ENCODE results near the gene SLC6A16.

Gene SLC6A16

DNA sequence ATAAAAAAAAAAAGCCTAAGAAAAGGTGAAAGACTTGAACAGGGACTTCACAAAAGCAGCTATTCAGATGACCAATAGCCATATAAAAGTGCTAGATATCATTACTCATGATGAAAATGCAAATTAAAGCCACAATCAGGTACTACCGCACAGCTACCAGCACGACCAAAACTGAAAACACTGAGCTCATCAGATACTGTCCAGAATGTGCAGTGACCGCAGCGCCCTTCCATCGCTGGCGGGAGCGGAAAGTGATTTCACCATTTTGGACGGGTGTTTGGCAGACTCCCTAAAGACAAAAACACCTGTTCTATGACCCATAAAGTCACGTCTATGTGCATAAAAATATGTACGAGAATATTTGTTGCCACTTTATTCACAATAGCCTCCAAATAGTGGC, 60.7 kb downstream of the SLC6A16 start:
- H3K4me2 ChIP-seq (ENCODE audit: low read depth, low read length, poor library complexity, severe bottlenecking) = no peak overlapping the region
- no peak overlapping the region for H3K9ac ChIP-seq (ENCODE audit: low read length)
- no peaks in the 10 kb centered on the region for H3F3A ChIP-seq (ENCODE audit: insufficient read depth)
- no peaks in the 10 kb centered on the region for H4K20me1 ChIP-seq (ENCODE audit: low read depth, low read length)
- no peak overlapping the region for H2AFZ ChIP-seq (ENCODE audit: low read depth, low read length, severe bottlenecking)
- 0 out of 2 replicates have a peak, but pooled peaks cover 15% of the 10 kb centered on the region for H3K9me3 ChIP-seq (ENCODE audit: insufficient read depth, low read length)
- H3K4me3 ChIP-seq (ENCODE audit: insufficient read depth, low read length, poor library complexity, severe bottlenecking) = no peak overlapping the region
- H3K9me2 ChIP-seq (replicated peaks; ENCODE audit: insufficient read depth, low read length) = no peaks in the 10 kb centered on the region
- H3K27me3 ChIP-seq (ENCODE audit: low read length) = no peaks in the 10 kb centered on the region
- H3K79me2 ChIP-seq (ENCODE audit: insufficient read depth, low read length) = no peaks in the 10 kb centered on the region
- no peak overlapping the region for H3K27ac ChIP-seq (ENCODE audit: low read depth, low read length)
- H3K36me3 ChIP-seq (ENCODE audit: low read length) = no peaks in the 10 kb centered on the region
- no peak for TF ChIP-seq EZH2phosphoT487 (conservative IDR thresholded peaks at IDR 0.05; ENCODE audit: low read length)
- TF ChIP-seq, protein P1, sequence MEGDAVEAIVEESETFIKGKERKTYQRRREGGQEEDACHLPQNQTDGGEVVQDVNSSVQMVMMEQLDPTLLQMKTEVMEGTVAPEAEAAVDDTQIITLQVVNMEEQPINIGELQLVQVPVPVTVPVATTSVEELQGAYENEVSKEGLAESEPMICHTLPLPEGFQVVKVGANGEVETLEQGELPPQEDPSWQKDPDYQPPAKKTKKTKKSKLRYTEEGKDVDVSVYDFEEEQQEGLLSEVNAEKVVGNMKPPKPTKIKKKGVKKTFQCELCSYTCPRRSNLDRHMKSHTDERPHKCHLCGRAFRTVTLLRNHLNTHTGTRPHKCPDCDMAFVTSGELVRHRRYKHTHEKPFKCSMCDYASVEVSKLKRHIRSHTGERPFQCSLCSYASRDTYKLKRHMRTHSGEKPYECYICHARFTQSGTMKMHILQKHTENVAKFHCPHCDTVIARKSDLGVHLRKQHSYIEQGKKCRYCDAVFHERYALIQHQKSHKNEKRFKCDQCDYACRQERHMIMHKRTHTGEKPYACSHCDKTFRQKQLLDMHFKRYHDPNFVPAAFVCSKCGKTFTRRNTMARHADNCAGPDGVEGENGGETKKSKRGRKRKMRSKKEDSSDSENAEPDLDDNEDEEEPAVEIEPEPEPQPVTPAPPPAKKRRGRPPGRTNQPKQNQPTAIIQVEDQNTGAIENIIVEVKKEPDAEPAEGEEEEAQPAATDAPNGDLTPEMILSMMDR (IDR thresholded peaks at IDR 0.05; ENCODE audit: insufficient read depth, low read length, poor library complexity, severe bottlenecking) = no peak

DNA sequence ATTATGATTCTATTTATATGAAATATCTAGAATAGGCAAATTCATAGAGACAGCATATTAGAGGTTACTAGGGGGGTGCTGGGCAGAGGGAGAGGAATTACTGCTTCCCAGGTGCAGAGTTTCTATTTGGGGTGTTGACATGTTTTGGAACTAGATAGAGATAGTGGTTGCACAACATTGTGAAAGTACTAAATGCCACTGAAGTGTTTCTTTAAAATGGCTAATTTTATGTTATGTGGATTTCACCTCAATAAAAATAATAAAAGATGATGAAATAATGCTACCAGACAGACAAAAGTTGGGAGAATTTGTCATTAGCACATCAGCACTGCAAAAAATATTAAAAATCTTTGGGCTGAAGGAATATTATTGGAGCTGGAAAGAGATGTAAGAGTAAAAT, 63.4 kb downstream of the SLC6A16 start:
- no peak overlapping the region for H3K4me2 ChIP-seq (ENCODE audit: low read depth, low read length, poor library complexity, severe bottlenecking)
- no peak overlapping the region for H3K4me3 ChIP-seq (ENCODE audit: insufficient read depth, low read length, poor library complexity, severe bottlenecking)
- H4K20me1 ChIP-seq (ENCODE audit: low read depth, low read length) = no peaks in the 10 kb centered on the region
- TF ChIP-seq, protein P1 (IDR thresholded peaks at IDR 0.05; ENCODE audit: insufficient read depth, low read length, poor library complexity, severe bottlenecking) = no peak
- TF ChIP-seq EZH2phosphoT487 (conservative IDR thresholded peaks at IDR 0.05; ENCODE audit: low read length) = no peak
- H3K79me2 ChIP-seq (ENCODE audit: insufficient read depth, low read length) = no peaks in the 10 kb centered on the region
- H2AFZ ChIP-seq (ENCODE audit: low read depth, low read length, severe bottlenecking) = no peak overlapping the region
- H3K36me3 ChIP-seq (ENCODE audit: low read length) = no peaks in the 10 kb centered on the region
- H3K9me2 ChIP-seq (replicated peaks; ENCODE audit: insufficient read depth, low read length) = no peaks in the 10 kb centered on the region
- H3K9me3 ChIP-seq (ENCODE audit: insufficient read depth, low read length) = peaks cover 26% of the 10 kb centered on the region; the same call in 1 of the 2 replicates
- no peaks in the 10 kb centered on the region for H3F3A ChIP-seq (ENCODE audit: insufficient read depth)
- no peaks in the 10 kb centered on the region for H3K27me3 ChIP-seq (ENCODE audit: low read length)
- no peak overlapping the region for H3K9ac ChIP-seq (ENCODE audit: low read length)
- H3K27ac ChIP-seq (ENCODE audit: low read depth, low read length) = no peak overlapping the region

DNA sequence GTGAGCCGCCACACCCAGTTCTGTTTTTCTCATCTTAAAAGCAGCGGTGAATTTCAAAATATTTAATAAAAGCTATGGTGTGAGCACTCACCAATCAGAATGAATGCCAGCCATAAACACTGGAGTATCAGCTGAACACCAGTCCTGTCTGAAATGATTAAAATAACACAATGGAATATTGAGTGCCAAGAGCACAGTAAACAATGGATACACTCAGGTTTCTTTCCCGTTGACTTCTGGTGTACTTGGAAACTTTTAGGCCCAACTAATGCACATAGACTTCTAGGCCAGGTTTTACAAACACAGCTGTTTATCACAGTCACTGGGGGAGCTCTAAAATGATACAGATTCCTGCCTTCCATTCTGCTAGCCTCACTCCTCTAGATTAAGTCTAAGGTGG, 68.3 kb downstream of the SLC6A16 start:
- Histone ChIP-seq H3K9me3 (ENCODE audit: insufficient read depth, low read length) (peaks cover 15% of the 10 kb centered on the region; the same call in 1 of the 2 replicates), H3K27me3 (ENCODE audit: low read length) (no peaks in the 10 kb centered on the region), H3F3A (ENCODE audit: insufficient read depth) (no peaks in the 10 kb centered on the region), H3K4me2 (ENCODE audit: low read depth, low read length, poor library complexity, severe bottlenecking) (no peak overlapping the region), H3K4me3 (ENCODE audit: insufficient read depth, low read length, poor library complexity, severe bottlenecking) (no peak overlapping the region), H3K36me3 (ENCODE audit: low read length) (no peaks in the 10 kb centered on the region), H2AFZ (ENCODE audit: low read depth, low read length, severe bottlenecking) (no peak overlapping the region), H3K79me2 (ENCODE audit: insufficient read depth, low read length) (no peaks in the 10 kb centered on the region), H3K9ac (ENCODE audit: low read length) (no peak overlapping the region), H3K27ac (ENCODE audit: low read depth, low read length) (no peak overlapping the region), H4K20me1 (ENCODE audit: low read depth, low read length) (no peaks in the 10 kb centered on the region), H3K9me2 (replicated peaks; ENCODE audit: insufficient read depth, low read length) (no peaks in the 10 kb centered on the region)
- TF ChIP-seq, protein P1 (IDR thresholded peaks at IDR 0.05; ENCODE audit: insufficient read depth, low read length, poor library complexity, severe bottlenecking) = no peak
- TF ChIP-seq EZH2phosphoT487 (conservative IDR thresholded peaks at IDR 0.05; ENCODE audit: low read length) = no peak

All from SU-DHL-6 (cell line).